Spleen (tissue), 11 donors: ENCODE measurements around the gene SLC35G4. TPM values are rescaled to one million over a fixed set of nuclear protein-coding genes. Genes with fewer than 3 reads are reported as not detected.

ENCODE experiments used
- DNase-seq: peaks from one replicate; pipeline ENCODE4 v3.0.0-alpha.2; 2020
- H3K27ac ChIP-seq, 8 donors: fragments of 200-600 bp; sonication (generic) in 7 of 8; 1 replicate in 4 of 8; 2 replicates in 4 of 8; pipeline versions ENCODE4 v1.5.0 to v1.8.0; 2016 to 2021; ENCODE audit warnings: inconsistent platforms in 4 of 8, mild to moderate bottlenecking in 4 of 8, moderate library complexity in 1 of 8
- H3K27me3 ChIP-seq, 7 donors: fragments of 200-600 bp; sonication (generic) in 6 of 7; replicated peaks in 1 of 7; 1 replicate in 4 of 7; 2 replicates in 3 of 7; pipeline versions ENCODE4 v1.5.0 to v1.8.0; 2016 to 2021; ENCODE audit warnings: inconsistent platforms in 3 of 7, mild to moderate bottlenecking in 1 of 7
- H3K36me3 ChIP-seq, 6 donors: fragments of 200-600 bp; sonication (generic) in 5 of 6; 1 replicate in 4 of 6; 2 replicates in 2 of 6; pipeline versions ENCODE4 v1.5.0 to v1.8.0; 2016 to 2021; ENCODE audit warnings: inconsistent platforms in 2 of 6
- H3K4me1 ChIP-seq, 6 donors: fragments of 200-600 bp; sonication (generic) in 5 of 6; 1 replicate in 3 of 6; 2 replicates in 3 of 6; pipeline versions ENCODE4 v1.5.0 to v1.8.0; 2016 to 2021; ENCODE audit warnings: inconsistent platforms in 3 of 6
- H3K4me3 ChIP-seq, 8 donors: fragments of 200-600 bp; sonication (generic) in 7 of 8; 1 replicate in 4 of 8; 2 replicates in 4 of 8; pipeline versions ENCODE4 v1.5.0 to v1.8.0; 2016 to 2021; ENCODE audit warnings: inconsistent platforms in 4 of 8, mild to moderate bottlenecking in 4 of 8, moderate library complexity in 2 of 8
- H3K9me3 ChIP-seq, 8 donors: fragments of 200-600 bp; sonication (generic) in 7 of 8; 1 replicate in 4 of 8; 2 replicates in 4 of 8; pipeline versions ENCODE4 v1.5.0 to v1.8.0; 2016 to 2021; ENCODE audit warnings: inconsistent platforms in 4 of 8
- CTCF ChIP-seq, 11 experiments: fragments of 200-600 bp in 7 of 11; fragments of 450-650 bp in 4 of 11; sonication (generic) in 4 of 11; IDR thresholded peaks in 8 of 11; conservative IDR thresholded peaks in 3 of 11; 1 replicate in 7 of 11; 2 replicates in 4 of 11; pipeline versions ENCODE4 v1.4.0 to v1.8.0; 2016 to 2021; ENCODE audit warnings: antibody characterized with exemption in 11 of 11, inconsistent platforms in 4 of 11, mild to moderate bottlenecking in 1 of 11
- POLR2A ChIP-seq, 3 donors: fragments of 450-650 bp; IDR thresholded peaks; one replicate each; pipeline ENCODE4 v1.5.1; 2017; ENCODE audit warnings: antibody characterized with exemption in 3 of 3, mild to moderate bottlenecking in 1 of 3
- POLR2AphosphoS5 ChIP-seq, 3 donors: sonication (generic); formaldehyde crosslinking; IDR thresholded peaks; one replicate each; pipeline ENCODE4 v1.5.1; 2017; ENCODE audit warnings: antibody characterized with exemption in 3 of 3
- WGBS, 5 donors: extraction: QIAGEN DNeasy Blood & Tissue Kit in 3 of 5; methylation state at CpG; one replicate each; pipeline versions ENCODE4 v1.1.5 to v1.1.7; 2013 to 2018; 5-methylcytosine and 5-hydroxymethylcytosine counted together
- intact Hi-C: fragments of 100-400 bp; cut with DNase I; formaldehyde crosslinking; loops from one replicate; pipeline ENCODE4 v1.15.0; 2023; ENCODE audit warnings: low total_unique reads
- microRNA-seq, 3 donors: library from miRNA; unstranded; fragments of <30 nt; microRNA quantifications; one replicate each; pipeline versions ENCODE4 to v1.1.0, GENCODE V29; 2019 to 2020
- polyA plus RNA-seq, 3 donors: library from polyadenylated mRNA; stranded (reverse); fragments of 200-250 nt; gene quantifications; one replicate each; pipeline ENCODE4 v1.2.1, GENCODE V29; 2013
- small RNA-seq, 4 donors: library from RNA; depleted of rRNA; stranded (forward); fragments of <200 nt; gene quantifications; one replicate each; pipeline ENCODE3, GENCODE V24; 2016
- total RNA-seq, 7 donors: library from RNA; depleted of rRNA in 3 of 7; stranded (reverse); fragments of >200 nt in 3 of 7; fragmentation: NEBNext Ultra II Directional in 4 of 7; extraction: Animal tissue kit (Norgen Biotek cat#: 25700) in 4 of 7; gene quantifications; one replicate each; pipeline versions ENCODE4 v1.1.0 to v1.2.1, GENCODE V29; 2016 to 2021
- donor health status: healthy with polysubstance abuse.
- donor health status: DM: no; HTN: no; CAD: no; lungs with moderate emphysema.
- donor health status: DM: no; HTN: no; CAD: no.
- donor health status: Bipolar disorder and iron deficiency.
- donor health status: healthy.
- donor health status: DM: no; HTN: no; CAD: no.
- donor health status: DM: yes; HTN: yes; CAD: no.

The SLC35G4 gene
- total and polyA plus RNA-seq, 10 donors = not detected

GRCh38 chr18:11658019-11658418 is 48.6 kb downstream of the SLC35G4 start:
- Histone ChIP-seq H3K4me1 (peaks cover 0 to 8% (median 5%) of the 10 kb centered on the region in 6 donors), H3K4me3 (no peak overlapping the region), H3K27ac (no peak overlapping the region), H3K27me3 (peaks cover 0 to 61% (median 8%) of the 10 kb centered on the region in 7 donors), H3K36me3 (no peaks in the 10 kb centered on the region), H3K9me3 (no peaks in the 10 kb centered on the region)
- 79 to 94% (median 86%) methylated on average over 5 of the region's 5 CpGs for WGBS, 5 donors
- DNase-seq = no peak
- TF ChIP-seq POLR2A (IDR thresholded peaks at IDR 0.05) = no peak
- TF ChIP-seq CTCF (IDR thresholded peaks at IDR 0.05 in 8 of 11, conservative IDR thresholded peaks at IDR 0.05 in 3 of 11) = no peak
- no peak for TF ChIP-seq POLR2AphosphoS5 (IDR thresholded peaks at IDR 0.05)
- intact Hi-C loops = no loop called here

GRCh38 chr18:11658989-11659388 is 49.6 kb downstream of the SLC35G4 start:
- DNase-seq = no peak
- no peak overlapping the region for H3K27ac ChIP-seq
- no peaks in the 10 kb centered on the region for H3K36me3 ChIP-seq
- TF ChIP-seq POLR2AphosphoS5 (IDR thresholded peaks at IDR 0.05) (no peak), CTCF (IDR thresholded peaks at IDR 0.05 in 8 of 11, conservative IDR thresholded peaks at IDR 0.05 in 3 of 11) (no peak), POLR2A (IDR thresholded peaks at IDR 0.05) (no peak)
- no peak overlapping the region for H3K4me3 ChIP-seq
- peaks cover 0 to 8% (median 5%) of the 10 kb centered on the region in 6 donors for H3K4me1 ChIP-seq
- intact Hi-C loops = no loop called here
- H3K27me3 ChIP-seq = peaks cover 0 to 61% (median 8%) of the 10 kb centered on the region in 7 donors
- 81 to 91% (median 87%) methylated on average over 6 of the region's 6 CpGs for WGBS, 5 donors
- no peaks in the 10 kb centered on the region for H3K9me3 ChIP-seq

Small RNAs within 50 kb of the gene (microRNA-seq; reads per million reads assigned to microRNA genes)
- gene MIR7153 = 0 reads per million in 3 donors

Small RNAs within 50 kb of the gene (small RNA-seq; reads per million reads assigned to genes)
- gene AP001120.4 = 0 reads per million in 4 donors

Other genes starting within 250 kb of the SLC35G4 start
- gene GNAL, start 79.7 kb downstream of the SLC35G4 start, total RNA-seq = 1 to 10 TPM; 1.6 to 5.7 (median 3.4) TPM
- 1 to 10 TPM in 2 of 3 donors, under 1 TPM in 1; 0.74 to 1.3 (median 1.2) TPM for gene GNAL, start 79.7 kb downstream of the SLC35G4 start, polyA plus RNA-seq
- 10 to 100 TPM; 34.2 to 58.0 (median 42.0) TPM for gene CHMP1B, start 241.8 kb downstream of the SLC35G4 start, total RNA-seq
- gene CHMP1B, start 241.8 kb downstream of the SLC35G4 start, polyA plus RNA-seq = 10 to 100 TPM; 33.1 to 37.8 (median 36.0) TPM